ENCODE data around the gene BPI. TPM values are rescaled to one million over a fixed set of nuclear protein-coding genes. Genes with fewer than 3 reads are reported as not detected.

The BPI gene
- total and polyA plus RNA-seq, 2 experiments from 2014 or later, result 0.10 TPM; not detected in 1

DNA sequence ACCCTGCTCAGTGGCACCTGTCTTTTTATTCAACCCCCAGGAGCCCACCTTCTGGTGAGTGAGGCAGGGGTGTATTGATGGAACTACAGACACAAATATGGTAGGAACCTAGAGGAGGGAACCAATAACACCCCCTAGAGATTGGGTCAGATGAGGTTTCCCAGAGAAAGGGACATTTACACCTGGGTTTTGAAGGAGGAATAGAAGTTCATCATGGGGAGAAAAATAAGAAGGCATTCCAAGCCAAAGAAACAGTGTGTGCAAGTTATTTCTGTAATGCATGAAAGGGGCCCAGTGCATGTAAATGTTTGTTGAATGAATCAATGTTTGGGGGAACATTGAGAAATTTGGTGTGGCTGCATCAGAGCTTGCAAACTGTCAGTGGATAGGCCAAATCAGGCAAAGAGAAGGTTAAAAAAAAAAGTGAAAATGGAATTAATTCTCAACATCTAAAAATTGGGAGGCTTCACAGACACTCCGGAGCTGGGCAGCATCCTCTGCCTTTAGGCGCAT, 32.3 kb upstream of the BPI start:
- Histone ChIP-seq H3K27me3 (replicated peaks; ENCODE audit: insufficient read depth) (no peaks in the 10 kb centered on the region), H3K4me1 (ENCODE audit: insufficient read depth) (peaks cover 52% of the 10 kb centered on the region), H3K4me3 (no peak overlapping the region), H3F3A (ENCODE audit: insufficient read depth) (peaks cover 52% of the 10 kb centered on the region), H2AFZ (0 out of 2 replicates have a peak overlapping the region, but pooled peaks have one; percentile 2), H3K27ac (peak overlapping the region; percentile 96), H3K79me2 (ENCODE audit: insufficient read depth) (no peaks in the 10 kb centered on the region), H4K20me1 (ENCODE audit: insufficient read depth) (no peaks in the 10 kb centered on the region), H3K36me3 (ENCODE audit: low read depth) (no peaks in the 10 kb centered on the region), H3K9ac (no peak overlapping the region), H3K4me2 (ENCODE audit: unreplicated experiment) (no peak overlapping the region), H3K9me3 (ENCODE audit: low read depth) (no peaks in the 10 kb centered on the region), H3K9me2 (ENCODE audit: insufficient read depth) (no peaks in the 10 kb centered on the region)
- no peak for DNase-seq
- in situ Hi-C loops (cut with MboI), result no loop called here
- 98 to 100% methylated on average over 2 of the region's 2 CpGs for WGBS, 2 experiments (ENCODE audit: low coverage in 1 of 2, low lambda C conversion rate in 2 of 2, missing lambda C conversion rate in 2 of 2)
- TF ChIP-seq EZH2 (IDR thresholded peaks at IDR 0.05; ENCODE audit: insufficient read depth, poor library complexity, severe bottlenecking), result no peak
- TF ChIP-seq EZH2phosphoT487 (IDR thresholded peaks at IDR 0.05; ENCODE audit: insufficient read depth, low read depth), result no peak

DNA sequence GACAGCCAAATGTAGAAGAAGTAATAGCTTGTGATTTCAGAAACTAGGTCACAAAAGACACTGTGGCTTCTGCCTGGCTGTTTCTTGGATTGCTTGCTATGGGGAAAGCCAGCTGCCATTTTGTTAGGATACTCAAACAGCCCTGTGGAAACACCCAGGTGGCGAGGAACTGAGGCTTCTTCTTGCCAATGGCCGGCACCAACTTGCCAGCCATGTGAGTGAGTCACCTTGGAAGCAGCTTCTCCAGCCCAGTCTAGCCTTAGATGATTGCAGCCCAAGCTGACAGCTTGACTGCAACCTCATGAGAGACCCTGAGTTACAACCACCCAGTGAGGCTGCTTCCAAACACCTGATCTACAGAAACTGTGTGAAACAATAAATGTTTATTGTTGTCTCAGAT, 31.6 kb upstream of the BPI start:
- Histone ChIP-seq H3K79me2 (ENCODE audit: insufficient read depth) (no peaks in the 10 kb centered on the region), H3K9me2 (ENCODE audit: insufficient read depth) (no peaks in the 10 kb centered on the region), H3K9ac (peak overlapping the region; percentile 16), H3F3A (ENCODE audit: insufficient read depth) (peaks cover 55% of the 10 kb centered on the region), H3K27ac (peak overlapping the region; percentile 96), H3K4me1 (ENCODE audit: insufficient read depth) (peaks cover 56% of the 10 kb centered on the region), H3K4me3 (no peak overlapping the region), H4K20me1 (ENCODE audit: insufficient read depth) (no peaks in the 10 kb centered on the region), H2AFZ (no peak overlapping the region), H3K4me2 (ENCODE audit: unreplicated experiment) (peak overlapping the region; percentile 46), H3K36me3 (ENCODE audit: low read depth) (no peaks in the 10 kb centered on the region), H3K27me3 (replicated peaks; ENCODE audit: insufficient read depth) (no peaks in the 10 kb centered on the region), H3K9me3 (ENCODE audit: low read depth) (no peaks in the 10 kb centered on the region)
- WGBS, 2 experiments (ENCODE audit: low coverage in 1 of 2, low lambda C conversion rate in 2 of 2, missing lambda C conversion rate in 2 of 2), result 37 to 45% methylated on average over 2 of the region's 2 CpGs
- peak; percentile 78 for DNase-seq
- TF ChIP-seq EZH2phosphoT487 (IDR thresholded peaks at IDR 0.05; ENCODE audit: insufficient read depth, low read depth) (no peak), EZH2 (IDR thresholded peaks at IDR 0.05; ENCODE audit: insufficient read depth, poor library complexity, severe bottlenecking) (no peak)
- in situ Hi-C loops (cut with MboI), result no loop called here

DNA sequence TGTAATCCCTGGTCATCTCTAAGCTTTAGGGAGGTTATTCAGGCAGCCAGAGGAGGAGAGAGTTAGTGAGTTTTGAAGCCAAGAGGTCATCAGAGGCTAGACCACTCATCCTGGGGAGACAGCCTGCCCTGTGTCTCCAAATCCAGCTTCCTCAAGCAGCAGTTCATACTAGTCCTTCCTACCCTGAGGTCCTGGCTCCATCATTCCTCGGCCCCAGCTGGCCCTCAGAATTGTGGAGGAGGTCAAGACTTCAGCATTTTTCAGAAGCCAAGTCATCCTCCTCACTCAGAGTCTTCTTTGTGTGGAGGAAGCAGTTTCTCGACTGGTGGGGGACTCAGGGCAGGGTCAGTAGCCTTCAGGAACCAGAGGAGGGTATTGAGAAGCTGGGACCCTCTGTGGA, 31.0 kb upstream of the BPI start:
- Histone ChIP-seq H3K9ac (peak overlapping the region; percentile 16), H3K27me3 (replicated peaks; ENCODE audit: insufficient read depth) (no peaks in the 10 kb centered on the region), H3K79me2 (ENCODE audit: insufficient read depth) (no peaks in the 10 kb centered on the region), H3K9me3 (ENCODE audit: low read depth) (no peaks in the 10 kb centered on the region), H2AFZ (peak overlapping the region; percentile 57), H4K20me1 (ENCODE audit: insufficient read depth) (no peaks in the 10 kb centered on the region), H3F3A (ENCODE audit: insufficient read depth) (peaks cover 55% of the 10 kb centered on the region), H3K27ac (peak overlapping the region; percentile 96), H3K4me2 (ENCODE audit: unreplicated experiment) (peak overlapping the region; percentile 46), H3K4me1 (ENCODE audit: insufficient read depth) (peaks cover 57% of the 10 kb centered on the region), H3K36me3 (ENCODE audit: low read depth) (no peaks in the 10 kb centered on the region), H3K9me2 (ENCODE audit: insufficient read depth) (no peaks in the 10 kb centered on the region), H3K4me3 (no peak overlapping the region)
- peak; percentile 75 for DNase-seq
- in situ Hi-C loops (cut with MboI), result no loop called here
- WGBS, 2 experiments (ENCODE audit: low coverage in 1 of 2, low lambda C conversion rate in 2 of 2, missing lambda C conversion rate in 2 of 2), result 0 to 5% methylated on average over 2 of the region's 2 CpGs
- TF ChIP-seq EZH2 (IDR thresholded peaks at IDR 0.05; ENCODE audit: insufficient read depth, poor library complexity, severe bottlenecking) (no peak), EZH2phosphoT487 (IDR thresholded peaks at IDR 0.05; ENCODE audit: insufficient read depth, low read depth) (no peak)

DNA sequence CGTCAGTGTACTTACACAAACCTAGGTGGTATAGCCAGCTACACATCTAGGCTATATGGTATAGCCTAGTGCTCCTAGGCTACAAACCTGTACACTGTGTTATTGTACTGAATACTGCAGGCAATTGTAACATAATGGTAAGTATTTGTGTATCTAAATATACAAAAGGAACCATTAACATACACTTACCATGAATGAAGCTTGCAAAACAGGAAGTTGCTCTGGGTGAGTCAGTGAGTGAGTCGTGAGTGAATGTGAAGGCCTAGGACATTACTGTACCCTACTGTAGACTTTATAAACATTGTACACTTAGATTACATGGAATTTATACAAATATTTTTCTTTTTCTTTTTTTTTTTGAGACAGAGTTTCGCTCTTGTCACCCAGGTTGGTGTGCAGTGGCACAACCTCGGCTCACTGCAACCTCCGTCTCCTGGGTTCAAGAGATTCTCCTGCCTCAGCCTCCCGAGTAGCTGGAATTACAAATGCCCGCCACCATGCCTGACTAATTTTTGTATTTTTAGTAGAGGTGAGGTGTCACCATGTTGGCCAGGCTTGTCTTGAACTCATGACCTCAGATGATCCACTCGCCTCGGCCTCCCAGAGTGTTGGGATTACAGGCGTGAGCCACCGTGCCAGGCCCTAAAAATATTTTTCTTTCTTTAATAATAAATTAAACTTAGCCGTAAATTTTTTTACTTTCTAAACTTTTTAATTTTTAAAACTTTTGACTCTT, 28.0 kb upstream of the BPI start:
- H3K4me2 ChIP-seq (ENCODE audit: unreplicated experiment), result peak overlapping the region; percentile 49
- H3K27me3 ChIP-seq (replicated peaks; ENCODE audit: insufficient read depth), result no peaks in the 10 kb centered on the region
- H3K9me3 ChIP-seq (ENCODE audit: low read depth), result no peaks in the 10 kb centered on the region
- H3K4me3 ChIP-seq, result peak overlapping the region; percentile 17; the same call in 1 of the 2 replicates
- no peaks in the 10 kb centered on the region for H3K9me2 ChIP-seq (ENCODE audit: insufficient read depth)
- in situ Hi-C loops (cut with MboI), result no loop called here
- DNase-seq, result peak; percentile 83
- H3F3A ChIP-seq (ENCODE audit: insufficient read depth), result peaks cover 61% of the 10 kb centered on the region
- TF ChIP-seq EZH2 (IDR thresholded peaks at IDR 0.05; ENCODE audit: insufficient read depth, poor library complexity, severe bottlenecking), result no peak
- no peak for TF ChIP-seq EZH2phosphoT487 (IDR thresholded peaks at IDR 0.05; ENCODE audit: insufficient read depth, low read depth)
- H3K4me1 ChIP-seq (ENCODE audit: insufficient read depth), result peaks cover 70% of the 10 kb centered on the region
- peak overlapping the region; percentile 96 for H3K27ac ChIP-seq
- no peaks in the 10 kb centered on the region for H4K20me1 ChIP-seq (ENCODE audit: insufficient read depth)
- H2AFZ ChIP-seq, result peak overlapping the region; percentile 66; the same call in 1 of the 2 replicates
- 11 to 13% methylated on average over 12 of the region's 12 CpGs for WGBS, 2 experiments (ENCODE audit: low coverage in 1 of 2, low lambda C conversion rate in 2 of 2, missing lambda C conversion rate in 2 of 2)
- H3K79me2 ChIP-seq (ENCODE audit: insufficient read depth), result no peaks in the 10 kb centered on the region
- no peaks in the 10 kb centered on the region for H3K36me3 ChIP-seq (ENCODE audit: low read depth)
- H3K9ac ChIP-seq, result peak overlapping the region; percentile 58

All from GM23248 (cell line).